Ishikawa (cell line): ENCODE measurements around the gene MLLT6.

Source experiments
- CEBPB ChIP-seq: IDR thresholded peaks from 2 replicates; pipeline ENCODE4 v1.6.1; 2012
- CREB1 ChIP-seq: IDR thresholded peaks from 2 replicates; pipeline ENCODE4 v1.6.1; 2012; ENCODE audit warnings: low read depth
- EGR1 ChIP-seq: IDR thresholded peaks from 2 replicates; pipeline ENCODE4 v1.6.1; 2012
- EP300 ChIP-seq: IDR thresholded peaks from 2 replicates; pipeline ENCODE4 v1.6.1; 2012; ENCODE audit warnings: borderline replicate concordance
- FOXM1 ChIP-seq: IDR thresholded peaks from 2 replicates; pipeline ENCODE4 v1.6.1; 2012; ENCODE audit warnings: low read depth, borderline replicate concordance
- NFIC ChIP-seq: IDR thresholded peaks from 2 replicates; pipeline ENCODE4 v1.6.1; 2012
- RAD21 ChIP-seq: IDR thresholded peaks from 2 replicates; pipeline ENCODE4 v1.6.1; 2012; ENCODE audit warnings: low read depth
- REST ChIP-seq: IDR thresholded peaks from 2 replicates; pipeline ENCODE4 v1.6.1; 2012; ENCODE audit warnings: low read depth, mild to moderate bottlenecking
- TAF1 ChIP-seq: IDR thresholded peaks from 2 replicates; pipeline ENCODE4 v1.6.1; 2012; ENCODE audit warnings: low read depth, mild to moderate bottlenecking
- TCF12 ChIP-seq: IDR thresholded peaks from 2 replicates; pipeline ENCODE4 v1.6.1; 2012; ENCODE audit warnings: low read depth
- TEAD4 ChIP-seq: IDR thresholded peaks from 2 replicates; pipeline ENCODE4 v1.6.1; 2012
- USF1 ChIP-seq: IDR thresholded peaks from 2 replicates; pipeline ENCODE4 v1.6.1; 2012
- YY1 ChIP-seq: IDR thresholded peaks from 2 replicates; pipeline ENCODE4 v1.6.1; 2012; ENCODE audit warnings: low read depth
- ZBTB7A ChIP-seq: IDR thresholded peaks from 2 replicates; pipeline ENCODE4 v1.6.1; 2012; ENCODE audit warnings: low read depth
- TF ChIP-seq, protein P1 (sequence below): IDR thresholded peaks from 2 replicates; pipeline ENCODE4 v1.6.1; 2012

The MLLT6 gene

GRCh38 chr17:38720941-38721340 lies 15.9 kb downstream of the MLLT6 start:
- TF ChIP-seq CREB1, result no peak
- TF ChIP-seq YY1, result no peak
- TF ChIP-seq REST, result no peak
- TF ChIP-seq, protein P1, sequence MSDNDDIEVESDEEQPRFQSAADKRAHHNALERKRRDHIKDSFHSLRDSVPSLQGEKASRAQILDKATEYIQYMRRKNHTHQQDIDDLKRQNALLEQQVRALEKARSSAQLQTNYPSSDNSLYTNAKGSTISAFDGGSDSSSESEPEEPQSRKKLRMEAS, result no peak
- TF ChIP-seq TCF12, result no peak

DNA sequence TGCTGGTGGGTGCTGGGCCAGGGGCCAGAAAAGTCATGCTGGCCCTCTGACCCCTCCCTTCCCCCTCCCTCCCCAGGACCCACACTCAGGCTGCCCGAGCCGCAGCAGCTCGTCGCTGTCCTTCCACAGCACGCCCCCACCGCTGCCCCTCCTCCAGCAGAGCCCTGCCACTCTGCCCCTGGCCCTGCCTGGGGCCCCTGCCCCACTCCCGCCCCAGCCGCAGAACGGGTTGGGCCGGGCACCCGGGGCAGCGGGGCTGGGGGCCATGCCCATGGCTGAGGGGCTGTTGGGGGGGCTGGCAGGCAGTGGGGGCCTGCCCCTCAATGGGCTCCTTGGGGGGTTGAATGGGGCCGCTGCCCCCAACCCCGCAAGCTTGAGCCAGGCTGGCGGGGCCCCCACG lies 16.7 kb downstream of the MLLT6 start:
- TF ChIP-seq USF1 (no peak), TCF12 (no peak), EP300 (no peak), NFIC (no peak), ZBTB7A (no peak), CREB1 (no peak), YY1 (no peak), TEAD4 (no peak)

DNA sequence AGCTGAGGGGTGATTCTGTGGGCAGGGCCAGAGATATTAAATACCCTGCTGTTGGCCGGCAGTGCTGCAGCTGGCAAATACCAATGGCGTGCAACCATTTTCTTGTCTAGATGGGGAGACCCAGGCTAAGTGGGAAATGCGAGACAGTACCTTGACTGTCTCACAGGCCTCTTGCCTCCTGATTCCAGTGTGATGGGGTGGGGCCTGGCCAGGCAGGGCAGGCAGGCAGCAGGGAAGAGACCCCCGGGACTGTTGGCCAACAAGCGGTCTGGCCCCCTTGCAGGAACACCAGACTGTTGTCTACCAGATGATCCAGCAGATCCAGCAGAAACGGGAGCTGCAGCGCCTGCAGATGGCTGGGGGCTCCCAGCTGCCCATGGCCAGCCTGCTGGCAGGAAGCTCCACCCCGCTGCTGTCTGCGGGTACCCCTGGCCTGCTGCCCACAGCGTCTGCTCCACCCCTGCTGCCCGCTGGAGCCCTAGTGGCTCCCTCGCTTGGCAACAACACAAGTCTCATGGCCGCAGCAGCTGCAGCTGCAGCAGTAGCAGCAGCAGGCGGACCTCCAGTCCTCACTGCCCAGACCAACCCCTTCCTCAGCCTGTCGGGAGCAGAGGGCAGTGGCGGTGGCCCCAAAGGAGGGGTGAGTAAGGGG lies 19.4 kb downstream of the MLLT6 start:
- no peak for TF ChIP-seq RAD21
- TF ChIP-seq, protein P1, result no peak
- TF ChIP-seq CEBPB, result no peak
- TF ChIP-seq NFIC, result no peak
- no peak for TF ChIP-seq CREB1
- no peak for TF ChIP-seq REST
- TF ChIP-seq EGR1, result no peak
- no peak for TF ChIP-seq EP300
- no peak for TF ChIP-seq ZBTB7A
- TF ChIP-seq TEAD4, result no peak
- TF ChIP-seq TAF1, result no peak
- TF ChIP-seq YY1, result no peak
- no peak for TF ChIP-seq USF1
- no peak for TF ChIP-seq FOXM1
- no peak for TF ChIP-seq TCF12

DNA sequence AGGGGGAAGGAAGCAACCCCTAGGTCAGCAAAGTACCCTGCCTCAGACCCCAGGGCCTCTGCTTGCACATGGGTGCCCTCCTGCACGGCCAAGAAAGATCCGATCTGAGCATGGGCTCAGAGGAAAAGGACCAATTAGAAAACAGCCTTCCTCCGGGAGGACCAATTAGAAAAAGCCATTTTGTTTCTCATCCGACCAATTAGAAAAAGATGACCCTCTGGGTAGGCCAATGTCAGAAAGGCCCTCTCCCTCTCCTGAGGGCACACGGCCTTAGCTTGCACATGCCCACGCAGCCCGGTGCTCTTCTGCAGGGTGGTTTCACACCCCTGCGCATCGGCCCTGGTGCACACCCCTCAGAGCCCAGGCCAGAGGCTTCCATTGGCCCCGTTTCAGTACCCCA lies 20.0 kb downstream of the MLLT6 start:
- TF ChIP-seq EP300, result no peak

DNA sequence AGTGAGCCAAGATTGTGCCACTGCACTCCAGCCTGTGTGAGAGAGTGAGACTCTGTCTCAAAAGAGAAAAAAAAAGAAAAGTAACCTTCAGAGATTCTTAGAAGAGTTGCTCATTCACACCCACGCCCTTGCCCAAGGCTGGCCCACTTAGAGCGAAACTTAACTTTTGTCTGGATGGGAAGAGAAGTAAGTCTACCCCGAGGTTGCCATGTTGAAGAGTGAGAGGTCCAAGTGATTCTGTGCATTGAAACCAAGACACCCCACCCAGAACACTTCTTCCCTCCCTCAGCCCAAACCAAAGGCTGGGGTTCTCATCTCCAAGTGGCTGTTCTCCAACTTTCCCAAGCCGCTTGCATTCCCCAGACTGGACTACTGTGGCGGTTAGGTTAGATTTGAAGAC lies 22.7 kb downstream of the MLLT6 start:
- TF ChIP-seq TAF1 (no peak), ZBTB7A (no peak), EP300 (no peak), CREB1 (no peak)

DNA sequence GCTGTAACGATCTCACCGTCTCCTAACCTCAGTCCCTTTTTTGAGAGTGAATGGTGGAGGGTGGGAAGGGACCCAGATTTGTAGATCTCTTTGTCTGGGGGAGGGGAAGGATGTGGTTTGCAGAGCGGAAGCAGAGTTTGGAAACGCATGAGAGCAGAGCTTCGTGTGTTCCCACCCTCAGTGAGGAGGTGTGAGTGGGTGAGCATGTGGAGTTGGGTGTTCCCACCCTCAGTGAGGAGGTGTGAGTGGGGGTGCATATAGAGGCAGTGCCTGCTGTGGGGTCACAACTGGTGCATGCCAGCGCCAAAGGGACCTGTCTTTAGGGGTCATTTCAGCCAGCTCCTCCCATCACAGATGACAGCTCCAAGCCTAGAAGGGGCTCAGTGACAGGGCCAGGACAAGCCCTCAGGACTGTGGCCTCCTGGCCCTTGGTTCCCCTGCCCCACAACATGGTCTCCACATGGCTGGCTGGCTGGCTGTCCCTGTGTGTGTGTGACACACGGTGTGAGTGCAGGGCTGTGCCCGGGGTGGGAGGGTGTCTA lies 23.3 kb downstream of the MLLT6 start:
- no peak for TF ChIP-seq TEAD4
- TF ChIP-seq, protein P1, result no peak
- TF ChIP-seq YY1, result no peak
- TF ChIP-seq USF1, result no peak
- no peak for TF ChIP-seq EP300
- TF ChIP-seq TAF1, result no peak
- TF ChIP-seq NFIC, result no peak
